CD14-positive monocyte (primary cell): Measurements from ENCODE around the gene CLECL1. TPM values are rescaled to one million over a fixed set of nuclear protein-coding genes. Genes with fewer than 3 reads are reported as not detected.

Source experiments
- DNase-seq, 3 donors: peaks; one replicate each; pipeline ENCODE4 v3.0.0-alpha.2; 2011 to 2022
- H2AFZ ChIP-seq: 2 replicates; pipeline ENCODE4 v1.6.0; 2012; ENCODE audit warnings: mild to moderate bottlenecking, low read depth, low read length, inconsistent platforms; ENCODE audit not compliant: insufficient read depth, poor library complexity, severe bottlenecking
- H3K27ac ChIP-seq, 2 donors: 1 replicate in 1 of 2; 2 replicates in 1 of 2; pipeline ENCODE4 v1.5.1; 2012 to 2013; ENCODE audit warnings: low read length in 2 of 2, control low read depth in 1 of 2, inconsistent platforms in 1 of 2, low read depth in 1 of 2, mild to moderate bottlenecking in 1 of 2
- H3K27me3 ChIP-seq, 2 donors: one replicate each; pipeline versions ENCODE4 v1.6.0 to v1.6.1; 2011 to 2013; ENCODE audit warnings: low read length in 2 of 2; ENCODE audit not compliant: control insufficient read depth in 2 of 2, insufficient read depth in 2 of 2
- H3K36me3 ChIP-seq, 2 donors: replicated peaks in 1 of 2; 1 replicate in 1 of 2; 2 replicates in 1 of 2; pipeline versions ENCODE4 v1.5.1 to v1.6.1; 2012 to 2013; ENCODE audit warnings: low read length in 2 of 2, control low read depth in 1 of 2, inconsistent platforms in 1 of 2, mild to moderate bottlenecking in 1 of 2; ENCODE audit not compliant: insufficient read depth in 2 of 2, control insufficient read depth in 1 of 2
- H3K4me1 ChIP-seq, 2 donors: 1 replicate in 1 of 2; 2 replicates in 1 of 2; pipeline versions ENCODE4 v1.5.1 to v1.6.1; 2012 to 2013; ENCODE audit warnings: low read length in 2 of 2, control low read depth in 1 of 2, inconsistent platforms in 1 of 2, mild to moderate bottlenecking in 1 of 2, moderate library complexity in 1 of 2; ENCODE audit not compliant: insufficient read depth in 2 of 2, control insufficient read depth in 1 of 2
- H3K4me2 ChIP-seq: replicated peaks from 2 replicates; pipeline ENCODE3; 2012; ENCODE audit warnings: low read length, moderate library complexity, mild to moderate bottlenecking; ENCODE audit not compliant: poor library complexity, severe bottlenecking; ENCODE audit errors: extremely low read depth
- H3K4me3 ChIP-seq, 3 experiments: fragments of 200-600 bp in 1 of 3; sonication (generic) in 1 of 3; replicated peaks in 1 of 3; 1 replicate in 2 of 3; 2 replicates in 1 of 3; pipeline ENCODE4 v1.5.1; 2011 to 2013; ENCODE audit warnings: low read length in 3 of 3, mild to moderate bottlenecking in 3 of 3, control low read depth in 2 of 3, low read depth in 2 of 3, inconsistent platforms in 1 of 3, moderate library complexity in 1 of 3
- H3K79me2 ChIP-seq: 2 replicates; pipeline ENCODE4 v1.6.0; 2012; ENCODE audit warnings: mild to moderate bottlenecking, control low read depth, inconsistent platforms, low read length, moderate library complexity; ENCODE audit not compliant: insufficient read depth
- H3K9ac ChIP-seq: 2 replicates; pipeline ENCODE4 v1.6.0; 2017; ENCODE audit warnings: low read length, mild to moderate bottlenecking; ENCODE audit not compliant: insufficient read depth, poor library complexity, severe bottlenecking
- H3K9me3 ChIP-seq, 2 donors: replicated peaks in 1 of 2; 1 replicate in 1 of 2; 2 replicates in 1 of 2; pipeline versions ENCODE4 v1.5.1 to v1.6.1; 2012 to 2013; ENCODE audit warnings: low read length in 2 of 2, control low read depth in 1 of 2; ENCODE audit not compliant: control insufficient read depth in 1 of 2, insufficient read depth in 1 of 2
- H4K20me1 ChIP-seq: 2 replicates; pipeline ENCODE4 v1.6.0; 2012; ENCODE audit warnings: mild to moderate bottlenecking, low read length, control low read depth, moderate library complexity; ENCODE audit not compliant: insufficient read depth
- H3K27ac Mint-ChIP-seq, 7 donors: one replicate each; pipeline ENCODE4 v1.8.0; 2020; ENCODE audit warnings: mild to moderate bottlenecking in 7 of 7, mixed read lengths in 7 of 7, moderate library complexity in 6 of 7, inconsistent platforms in 2 of 7
- H3K27me3 Mint-ChIP-seq, 3 donors: one replicate each; pipeline ENCODE4 v1.8.0; 2021 to 2022; ENCODE audit warnings: low read depth in 3 of 3, mild to moderate bottlenecking in 3 of 3, mixed read lengths in 3 of 3, moderate library complexity in 3 of 3, inconsistent platforms in 1 of 3
- H3K36me3 Mint-ChIP-seq, 2 donors: one replicate each; pipeline ENCODE4 v1.8.0; 2020; ENCODE audit warnings: mixed read lengths in 2 of 2, inconsistent platforms in 1 of 2, mild to moderate bottlenecking in 1 of 2
- H3K4me1 Mint-ChIP-seq: one replicate; pipeline ENCODE4 v1.8.0; 2020; ENCODE audit warnings: mild to moderate bottlenecking, mixed read lengths
- H3K4me3 Mint-ChIP-seq, 2 donors: one replicate each; pipeline ENCODE4 v1.8.0; 2020; ENCODE audit warnings: mild to moderate bottlenecking in 2 of 2, mixed read lengths in 2 of 2, moderate library complexity in 1 of 2
- H3K9me3 Mint-ChIP-seq, 7 donors: one replicate each; pipeline ENCODE4 v1.8.0; 2020 to 2022; ENCODE audit warnings: mixed read lengths in 7 of 7, mild to moderate bottlenecking in 6 of 7, moderate library complexity in 6 of 7, inconsistent platforms in 2 of 7
- CTCF ChIP-seq: fragments of 200-600 bp; IDR thresholded peaks from one replicate; pipeline ENCODE4 v1.8.0; 2022; ENCODE audit warnings: antibody characterized with exemption, mild to moderate bottlenecking
- WGBS: methylation state at CpG from one replicate; pipeline ENCODE4 v1.1.5; 2013; ENCODE audit warnings: missing lambda C conversion rate; ENCODE audit not compliant: insufficient coverage; 5-methylcytosine and 5-hydroxymethylcytosine counted together
- intact Hi-C, 2 donors: fragments of 100-400 bp; cut with micrococcal nuclease; formaldehyde crosslinking; loops; one replicate each; pipeline versions ENCODE4 v1.15.0 to v1.15.1; 2023
- polyA plus RNA-seq, 3 donors: library from polyadenylated mRNA; depleted of rRNA in 1 of 3; unstranded in 2 of 3; stranded (reverse) in 1 of 3; fragments of 300-500 nt in 2 of 3; fragments of >200 nt in 1 of 3; fragmentation: Illumina TruSeq in 2 of 3; gene quantifications; 1 replicate in 2 of 3; 2 replicates in 1 of 3; pipeline ENCODE4 v1.2.3, GENCODE V29; 2012 to 2021

The CLECL1 gene
- polyA plus RNA-seq, 3 donors = 7.6 to 20.6 (median 11.4) TPM

DNA sequence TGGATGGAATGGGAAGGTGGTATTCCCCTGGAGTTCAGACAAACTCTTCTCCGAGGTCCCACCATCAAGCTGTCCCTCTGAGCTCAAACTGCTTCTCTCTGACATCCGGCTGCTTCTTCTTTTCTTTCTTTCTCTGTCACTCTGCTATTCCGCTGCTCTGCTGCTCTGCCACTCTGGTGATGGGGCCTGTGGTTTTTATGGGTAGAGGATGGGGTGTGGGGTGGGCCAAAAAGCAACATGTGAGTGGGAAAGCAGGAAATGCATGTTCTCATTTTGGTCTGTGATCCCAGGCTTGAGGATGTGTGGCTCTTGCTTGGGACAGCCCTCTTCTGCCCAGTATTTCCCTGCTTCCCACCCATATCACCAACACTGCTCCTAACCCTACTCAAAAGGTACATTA lies 30.6 kb downstream of the CLECL1 start:
- DNase-seq = no peak
- H3K27ac Mint-ChIP-seq = peak overlapping the region in 2 of 7 donors; percentile 44 to 57
- H3K4me1 ChIP-seq = peaks cover 38 to 50% of the 10 kb centered on the region in 2 donors
- peaks cover 58% of the 10 kb centered on the region for H3K4me1 Mint-ChIP-seq
- no peak overlapping the region for H3K27ac ChIP-seq
- TF ChIP-seq CTCF = no peak
- H3K36me3 ChIP-seq = no peaks in the 10 kb centered on the region
- H3K9ac ChIP-seq = no peak overlapping the region
- no peaks in the 10 kb centered on the region for H4K20me1 ChIP-seq
- no CpG with 5 or more reads among the region's 3 CpGs for WGBS
- H3K9me3 Mint-ChIP-seq = peaks cover 0 to 5% (median 0%) of the 10 kb centered on the region in 7 donors
- H3K9me3 ChIP-seq = no peaks in the 10 kb centered on the region
- H3K36me3 Mint-ChIP-seq = no peaks in the 10 kb centered on the region
- H3K79me2 ChIP-seq = no peaks in the 10 kb centered on the region
- peaks cover 0 to 2% (median 0%) of the 10 kb centered on the region in 3 donors for H3K27me3 Mint-ChIP-seq
- no peak overlapping the region for H3K4me3 Mint-ChIP-seq
- H3K4me3 ChIP-seq = no peak overlapping the region
- intact Hi-C loops = loop anchor here in 1 of 2 donors (10.0 kb wide), 1 partner anchor 67 kb away; no protein-coding TSS in a partner anchor
- H2AFZ ChIP-seq = peak overlapping the region; percentile 23
- no peak overlapping the region for H3K4me2 ChIP-seq
- H3K27me3 ChIP-seq = no peaks in the 10 kb centered on the region

DNA sequence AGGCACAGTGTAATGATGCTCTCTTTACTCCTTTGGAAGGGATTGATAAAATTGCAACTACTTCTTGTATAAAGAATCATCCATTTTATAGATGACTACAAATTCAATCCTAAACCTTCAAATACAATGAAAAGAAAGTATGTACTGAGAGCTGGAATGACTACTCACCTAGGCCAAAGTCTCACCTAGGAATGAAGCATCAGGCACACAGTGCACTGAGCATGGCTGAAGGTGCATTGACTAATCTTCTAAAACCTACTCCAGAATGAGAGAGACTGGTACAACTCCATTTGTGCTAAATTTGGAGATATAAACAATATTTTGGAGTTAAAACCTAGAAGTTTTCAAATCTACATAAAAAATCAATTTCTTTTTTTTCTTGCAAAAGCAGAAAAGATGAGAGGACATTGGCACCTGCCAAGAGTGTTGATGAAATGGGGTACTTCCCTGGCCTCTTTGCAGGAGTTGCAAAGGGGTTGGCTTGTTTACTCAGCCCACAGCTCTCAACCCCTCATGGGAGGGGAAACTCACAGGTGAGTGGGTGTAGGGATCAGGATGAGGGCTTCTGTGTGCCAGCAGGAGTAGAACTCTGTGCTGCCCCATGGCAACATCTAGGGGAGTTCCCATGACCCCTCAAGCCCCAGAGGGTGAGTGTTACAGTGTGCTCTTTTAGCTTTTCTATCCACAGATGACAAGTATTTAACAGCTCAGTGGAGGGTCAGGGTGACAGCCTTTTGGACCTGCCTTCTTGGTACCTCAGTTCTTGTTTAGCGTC lies 31.3 kb downstream of the CLECL1 start:
- Mint-ChIP-seq H3K27ac (peak overlapping the region in 2 of 7 donors; percentile 44 to 57), H3K27me3 (peaks cover 0 to 2% (median 0%) of the 10 kb centered on the region in 3 donors), H3K36me3 (peaks cover 2% of the 10 kb centered on the region in 2 donors), H3K4me3 (no peak overlapping the region), H3K9me3 (peaks cover 0 to 5% (median 1%) of the 10 kb centered on the region in 7 donors), H3K4me1 (peaks cover 56% of the 10 kb centered on the region)
- no peak overlapping the region for H3K4me3 ChIP-seq
- H2AFZ ChIP-seq = no peak overlapping the region
- no peaks in the 10 kb centered on the region for H3K79me2 ChIP-seq
- no peaks in the 10 kb centered on the region for H4K20me1 ChIP-seq
- intact Hi-C loops = loop anchor here in 1 of 2 donors (10.0 kb wide), 1 partner anchor 67 kb away; no protein-coding TSS in a partner anchor
- DNase-seq = no peak
- no peak overlapping the region for H3K4me2 ChIP-seq
- no peak overlapping the region for H3K27ac ChIP-seq
- peaks cover 34 to 46% of the 10 kb centered on the region in 2 donors for H3K4me1 ChIP-seq
- no peaks in the 10 kb centered on the region for H3K27me3 ChIP-seq
- no peaks in the 10 kb centered on the region for H3K36me3 ChIP-seq
- no peak overlapping the region for H3K9ac ChIP-seq
- no peak for TF ChIP-seq CTCF
- 100% methylated on average over 1 of the region's 1 CpG for WGBS
- H3K9me3 ChIP-seq = no peaks in the 10 kb centered on the region
